ENCODE results near the gene IL4R.
"Not testable (repeated sequence)": the region's sequence is repeated elsewhere in the genome, so short reads cannot be mapped to it uniquely, and the experiment has no call there.

Gene IL4R

GRCh38 chr16:27408012-27408601 lies 94.3 kb downstream of the IL4R start:
- DNase-seq = no peak

GRCh38 chr16:27408602-27409031 lies 94.8 kb downstream of the IL4R start:
- DNase-seq = no peak

- DNase-seq = not testable (repeated sequence)
Observed at GRCh38 chr16:27409958-27410357, 96.2 kb downstream of the IL4R start.

GRCh38 chr16:27410761-27411160 lies 97.0 kb downstream of the IL4R start:
- DNase-seq = no peak

- no peak for DNase-seq
Observed at GRCh38 chr16:27413956-27414355, 100.2 kb downstream of the IL4R start.
